Suprapubic skin (tissue), 4 donors: ENCODE data around the gene C1QTNF2.

Experiments
- EP300 ChIP-seq: sonication (generic); formaldehyde crosslinking; IDR thresholded peaks from one replicate; pipeline ENCODE4 v1.6.1; 2017; ENCODE audit warnings: antibody characterized with exemption
- POLR2A ChIP-seq, 2 donors: fragments of 450-650 bp; IDR thresholded peaks; one replicate each; pipeline ENCODE4 v1.6.1; 2017; ENCODE audit warnings: antibody characterized with exemption in 2 of 2, mild to moderate bottlenecking in 2 of 2, moderate library complexity in 2 of 2
- POLR2AphosphoS5 ChIP-seq, 3 donors: sonication (generic); formaldehyde crosslinking; IDR thresholded peaks; one replicate each; pipeline ENCODE4 v1.6.1; 2017; ENCODE audit warnings: antibody characterized with exemption in 3 of 3
- TF ChIP-seq, protein P1 (sequence below), 2 donors: fragments of 200-600 bp in 1 of 2; fragments of 450-650 bp in 1 of 2; sonication (generic) in 1 of 2; IDR thresholded peaks; one replicate each; pipeline ENCODE4 v1.5.1; 2016 to 2019; ENCODE audit warnings: antibody characterized with exemption in 2 of 2, mild to moderate bottlenecking in 1 of 2, moderate library complexity in 1 of 2

DNA sequence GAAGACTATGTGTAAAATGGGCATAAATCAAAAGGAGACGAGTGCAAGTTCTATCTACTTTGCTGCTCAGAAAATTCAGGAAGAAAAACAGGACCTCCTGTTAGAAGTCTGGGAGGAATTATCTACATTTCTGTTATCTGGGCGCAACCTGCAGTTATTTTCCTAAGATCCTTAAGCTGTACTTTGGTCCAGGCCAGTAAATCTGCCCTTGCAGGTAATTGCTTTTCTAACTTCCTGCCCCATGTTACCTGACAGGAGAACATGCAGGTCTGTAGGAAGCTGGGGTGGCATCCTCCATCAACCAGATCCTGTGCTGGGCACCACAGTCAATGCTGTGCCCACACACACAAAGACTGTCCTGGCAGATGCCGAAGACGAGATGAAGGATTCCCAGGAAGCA is 63.7 kb downstream of the C1QTNF2 start:
- TF ChIP-seq, protein P1, sequence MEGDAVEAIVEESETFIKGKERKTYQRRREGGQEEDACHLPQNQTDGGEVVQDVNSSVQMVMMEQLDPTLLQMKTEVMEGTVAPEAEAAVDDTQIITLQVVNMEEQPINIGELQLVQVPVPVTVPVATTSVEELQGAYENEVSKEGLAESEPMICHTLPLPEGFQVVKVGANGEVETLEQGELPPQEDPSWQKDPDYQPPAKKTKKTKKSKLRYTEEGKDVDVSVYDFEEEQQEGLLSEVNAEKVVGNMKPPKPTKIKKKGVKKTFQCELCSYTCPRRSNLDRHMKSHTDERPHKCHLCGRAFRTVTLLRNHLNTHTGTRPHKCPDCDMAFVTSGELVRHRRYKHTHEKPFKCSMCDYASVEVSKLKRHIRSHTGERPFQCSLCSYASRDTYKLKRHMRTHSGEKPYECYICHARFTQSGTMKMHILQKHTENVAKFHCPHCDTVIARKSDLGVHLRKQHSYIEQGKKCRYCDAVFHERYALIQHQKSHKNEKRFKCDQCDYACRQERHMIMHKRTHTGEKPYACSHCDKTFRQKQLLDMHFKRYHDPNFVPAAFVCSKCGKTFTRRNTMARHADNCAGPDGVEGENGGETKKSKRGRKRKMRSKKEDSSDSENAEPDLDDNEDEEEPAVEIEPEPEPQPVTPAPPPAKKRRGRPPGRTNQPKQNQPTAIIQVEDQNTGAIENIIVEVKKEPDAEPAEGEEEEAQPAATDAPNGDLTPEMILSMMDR (IDR thresholded peaks at IDR 0.05), result no peak
- no peak for TF ChIP-seq POLR2A (IDR thresholded peaks at IDR 0.05)
- no peak for TF ChIP-seq POLR2AphosphoS5 (IDR thresholded peaks at IDR 0.05)
- no peak for TF ChIP-seq EP300
